Measurements from ENCODE around the gene CFAP43. TPM values are rescaled to one million over a fixed set of nuclear protein-coding genes. Genes with fewer than 3 reads are reported as not detected.

Gene CFAP43
- total and polyA plus RNA-seq, 7 donors: 0.22 to 0.83 (median 0.55) TPM; not detected in 1

GRCh38 chr10:104104926-104105325 is 127.2 kb downstream of the CFAP43 start:
- 94 to 98% methylated on average over 2 of the region's 2 CpGs for WGBS, 2 donors
- intact Hi-C loops (cut with DNase I): no loop called here

GRCh38 chr10:104104418-104104817 is 127.7 kb downstream of the CFAP43 start:
- intact Hi-C loops (cut with DNase I): no loop called here
- TF ChIP-seq POLR2AphosphoS5 (IDR thresholded peaks at IDR 0.05) (no peak), POLR2A (IDR thresholded peaks at IDR 0.05) (no peak), CTCF (IDR thresholded peaks at IDR 0.05) (no peak), EP300 (IDR thresholded peaks at IDR 0.05) (no peak)

More at GRCh38 chr10:104104926-104105325, 127.2 kb downstream of the CFAP43 start:
- no peak overlapping the region for H3K27ac ChIP-seq
- TF ChIP-seq POLR2A (IDR thresholded peaks at IDR 0.05): no peak
- TF ChIP-seq EP300 (IDR thresholded peaks at IDR 0.05): no peak
- TF ChIP-seq CTCF (IDR thresholded peaks at IDR 0.05): no peak
- no peak for TF ChIP-seq POLR2AphosphoS5 (IDR thresholded peaks at IDR 0.05)
- H3K27me3 ChIP-seq: no peaks in the 10 kb centered on the region
- H3K4me3 ChIP-seq: no peak overlapping the region
- DNase-seq: no peak
- H3K9me3 ChIP-seq: no peaks in the 10 kb centered on the region
- no peaks in the 10 kb centered on the region for H3K36me3 ChIP-seq
- H3K4me1 ChIP-seq: no peaks in the 10 kb centered on the region

GRCh38 chr10:104103956-104104355 is 128.2 kb downstream of the CFAP43 start:
- no peaks in the 10 kb centered on the region for H3K36me3 ChIP-seq
- no peaks in the 10 kb centered on the region for H3K4me1 ChIP-seq
- H3K4me3 ChIP-seq: no peak overlapping the region
- no peak for TF ChIP-seq POLR2A (IDR thresholded peaks at IDR 0.05)
- TF ChIP-seq CTCF (IDR thresholded peaks at IDR 0.05): no peak
- no peak for TF ChIP-seq POLR2AphosphoS5 (IDR thresholded peaks at IDR 0.05)
- TF ChIP-seq EP300 (IDR thresholded peaks at IDR 0.05): no peak
- DNase-seq: no peak
- 24 to 56% methylated on average over 1 of the region's 1 CpG for WGBS, 2 donors
- intact Hi-C loops (cut with DNase I): no loop called here
- no peaks in the 10 kb centered on the region for H3K27me3 ChIP-seq
- no peak overlapping the region for H3K27ac ChIP-seq
- H3K9me3 ChIP-seq: no peaks in the 10 kb centered on the region

More at GRCh38 chr10:104104418-104104817, 127.7 kb downstream of the CFAP43 start:
- no peaks in the 10 kb centered on the region for H3K4me1 ChIP-seq
- no peaks in the 10 kb centered on the region for H3K27me3 ChIP-seq
- no peaks in the 10 kb centered on the region for H3K36me3 ChIP-seq
- DNase-seq: no peak
- no peaks in the 10 kb centered on the region for H3K9me3 ChIP-seq
- WGBS, 2 donors: 0% methylated on average over 1 of the region's 1 CpG
- H3K4me3 ChIP-seq: no peak overlapping the region
- no peak overlapping the region for H3K27ac ChIP-seq

- WGBS, 2 donors: 54 to 80% methylated on average over 1 of the region's 1 CpG
- TF ChIP-seq EP300 (IDR thresholded peaks at IDR 0.05): no peak
- Histone ChIP-seq H3K27ac (no peak overlapping the region), H3K36me3 (no peaks in the 10 kb centered on the region), H3K4me3 (no peak overlapping the region), H3K9me3 (no peaks in the 10 kb centered on the region), H3K4me1 (no peaks in the 10 kb centered on the region), H3K27me3 (no peaks in the 10 kb centered on the region)
- DNase-seq: no peak
- intact Hi-C loops (cut with DNase I): no loop called here
Measured at GRCh38 chr10:104101902-104102301, 130.3 kb downstream of the CFAP43 start.

- no peak overlapping the region for H3K27ac ChIP-seq
- no peaks in the 10 kb centered on the region for H3K27me3 ChIP-seq
- no peak overlapping the region for H3K4me3 ChIP-seq
- intact Hi-C loops (cut with DNase I): no loop called here
- H3K4me1 ChIP-seq: no peaks in the 10 kb centered on the region
- no peak for TF ChIP-seq CTCF (IDR thresholded peaks at IDR 0.05)
- no peak for TF ChIP-seq EP300 (IDR thresholded peaks at IDR 0.05)
- no peak for TF ChIP-seq POLR2AphosphoS5 (IDR thresholded peaks at IDR 0.05)
- no peak for TF ChIP-seq POLR2A (IDR thresholded peaks at IDR 0.05)
- DNase-seq: no peak
- 0% methylated on average over 1 of the region's 1 CpG for WGBS, 2 donors
- H3K36me3 ChIP-seq: no peaks in the 10 kb centered on the region
- no peaks in the 10 kb centered on the region for H3K9me3 ChIP-seq
Measured at GRCh38 chr10:104100795-104101194, 131.4 kb downstream of the CFAP43 start.

Data from sigmoid colon (tissue), 7 donors.